Smooth muscle cell (in vitro differentiated cells): ENCODE measurements around the gene GIT2. TPM values are rescaled to one million over a fixed set of nuclear protein-coding genes. Genes with fewer than 3 reads are reported as not detected.

Experiments used
- DNase-seq: peaks from one replicate; lab custom pipeline; 2025; ENCODE audit not compliant: unreplicated experiment; lab: John Stamatoyannopoulos, UW
- H2AFZ ChIP-seq: fragments of 200-600 bp; sonication (generic); 2 replicates; pipeline ENCODE4 v1.6.0; 2016; ENCODE audit warnings: antibody characterized with exemption, low read depth, mild to moderate bottlenecking
- H3F3A ChIP-seq: fragments of 200-600 bp; sonication (generic); 2 replicates; pipeline ENCODE4 v1.6.0; 2017; ENCODE audit warnings: antibody characterized with exemption, low read depth
- H3K27ac ChIP-seq: fragments of 200-600 bp; sonication (generic); 2 replicates; pipeline ENCODE4 v1.5.1; 2016; ENCODE audit warnings: low read depth, mild to moderate bottlenecking
- H3K27me3 ChIP-seq: fragments of 200-600 bp; sonication (generic); 2 replicates; pipeline ENCODE4 v1.6.1; 2016; ENCODE audit warnings: low read depth, mild to moderate bottlenecking
- H3K36me3 ChIP-seq: fragments of 200-600 bp; sonication (generic); 2 replicates; pipeline ENCODE4 v1.5.1; 2016; ENCODE audit warnings: low read depth
- H3K4me1 ChIP-seq: fragments of 200-600 bp; sonication (generic); 2 replicates; pipeline ENCODE4 v1.5.1; 2016; ENCODE audit warnings: low read depth
- H3K4me2 ChIP-seq: fragments of 200-600 bp; sonication (generic); 2 replicates; pipeline ENCODE4 v1.6.0; 2016; ENCODE audit warnings: mild to moderate bottlenecking
- H3K4me3 ChIP-seq: fragments of 200-600 bp; sonication (generic); 2 replicates; pipeline ENCODE4 v1.5.1; 2016; ENCODE audit warnings: mild to moderate bottlenecking
- H3K79me2 ChIP-seq: fragments of 200-600 bp; sonication (generic); 2 replicates; pipeline ENCODE4 v1.6.0; 2016; ENCODE audit warnings: low read depth, mild to moderate bottlenecking
- H3K9ac ChIP-seq: fragments of 200-600 bp; sonication (generic); 2 replicates; pipeline ENCODE4 v1.6.0; 2016; ENCODE audit warnings: low read depth
- H3K9me3 ChIP-seq: fragments of 200-600 bp; sonication (generic); replicated peaks from 2 replicates; pipeline ENCODE4 v1.5.1; 2016; ENCODE audit warnings: low read depth
- H4K20me1 ChIP-seq: fragments of 200-600 bp; sonication (generic); 2 replicates; pipeline ENCODE4 v1.6.0; 2016; ENCODE audit warnings: low read depth
- WGBS: methylation state at CpG from one replicate; pipeline ENCODE4 v1.1.7; 2016; ENCODE audit warnings: low lambda C conversion rate; 5-methylcytosine and 5-hydroxymethylcytosine counted together
- polyA plus RNA-seq: library from polyadenylated mRNA; unstranded; fragments of >200 nt; fragmentation: Nextera tagmentation; extraction: Ambion mirVana; gene quantifications from 2 replicates; pipeline ENCODE4 v1.2.1, GENCODE V29; 2016
- total RNA-seq: library from RNA; depleted of rRNA; stranded (reverse); fragments of >200 nt; gene quantifications from 2 replicates; pipeline ENCODE4 v1.2.3, GENCODE V29; 2014
- TF ChIP-seq, protein P1 (sequence below): fragments of 200-600 bp; sonication (generic); IDR thresholded peaks from 2 replicates; pipeline ENCODE4 v1.5.1; 2017; ENCODE audit warnings: borderline replicate concordance, mild to moderate bottlenecking, antibody characterized with exemption; ENCODE audit not compliant: insufficient read depth, poor library complexity, severe bottlenecking

Gene GIT2
- total and polyA plus RNA-seq, 2 experiments from 2014 or later: 20.3 to 27.3 TPM

DNA sequence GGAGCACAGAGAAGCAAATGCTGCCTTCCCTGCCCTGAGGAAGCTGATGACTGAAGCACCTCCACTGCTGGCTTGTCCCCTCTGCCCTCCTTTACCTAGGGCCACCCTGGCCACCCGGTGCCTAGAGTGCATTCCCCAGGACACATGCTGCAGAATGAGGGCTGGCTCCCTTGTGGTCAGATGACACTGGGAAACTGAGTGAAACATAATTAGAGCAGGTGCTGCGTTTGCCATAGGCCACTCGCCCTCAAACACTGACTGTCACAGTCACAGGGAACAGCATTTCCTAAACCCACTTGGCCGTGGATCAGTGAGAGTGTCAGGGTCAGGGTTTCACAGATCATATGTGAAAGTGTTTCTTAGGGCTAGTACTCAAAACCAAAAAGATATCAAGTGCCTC, 80.1 kb downstream of the GIT2 start:
- H2AFZ ChIP-seq: no peak overlapping the region
- H3K4me2 ChIP-seq: no peak overlapping the region
- H3K79me2 ChIP-seq: no peaks in the 10 kb centered on the region
- H3K4me1 ChIP-seq: no peaks in the 10 kb centered on the region
- TF ChIP-seq, protein P1, sequence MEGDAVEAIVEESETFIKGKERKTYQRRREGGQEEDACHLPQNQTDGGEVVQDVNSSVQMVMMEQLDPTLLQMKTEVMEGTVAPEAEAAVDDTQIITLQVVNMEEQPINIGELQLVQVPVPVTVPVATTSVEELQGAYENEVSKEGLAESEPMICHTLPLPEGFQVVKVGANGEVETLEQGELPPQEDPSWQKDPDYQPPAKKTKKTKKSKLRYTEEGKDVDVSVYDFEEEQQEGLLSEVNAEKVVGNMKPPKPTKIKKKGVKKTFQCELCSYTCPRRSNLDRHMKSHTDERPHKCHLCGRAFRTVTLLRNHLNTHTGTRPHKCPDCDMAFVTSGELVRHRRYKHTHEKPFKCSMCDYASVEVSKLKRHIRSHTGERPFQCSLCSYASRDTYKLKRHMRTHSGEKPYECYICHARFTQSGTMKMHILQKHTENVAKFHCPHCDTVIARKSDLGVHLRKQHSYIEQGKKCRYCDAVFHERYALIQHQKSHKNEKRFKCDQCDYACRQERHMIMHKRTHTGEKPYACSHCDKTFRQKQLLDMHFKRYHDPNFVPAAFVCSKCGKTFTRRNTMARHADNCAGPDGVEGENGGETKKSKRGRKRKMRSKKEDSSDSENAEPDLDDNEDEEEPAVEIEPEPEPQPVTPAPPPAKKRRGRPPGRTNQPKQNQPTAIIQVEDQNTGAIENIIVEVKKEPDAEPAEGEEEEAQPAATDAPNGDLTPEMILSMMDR: no peak
- no peak for DNase-seq
- no peak overlapping the region for H3K27ac ChIP-seq
- no peaks in the 10 kb centered on the region for H4K20me1 ChIP-seq
- 93% methylated on average over 4 of the region's 4 CpGs for WGBS
- no peaks in the 10 kb centered on the region for H3K27me3 ChIP-seq
- no peaks in the 10 kb centered on the region for H3F3A ChIP-seq
- H3K9ac ChIP-seq: no peak overlapping the region
- no peaks in the 10 kb centered on the region for H3K9me3 ChIP-seq
- peaks cover 4% of the 10 kb centered on the region for H3K36me3 ChIP-seq
- H3K4me3 ChIP-seq: no peak overlapping the region

DNA sequence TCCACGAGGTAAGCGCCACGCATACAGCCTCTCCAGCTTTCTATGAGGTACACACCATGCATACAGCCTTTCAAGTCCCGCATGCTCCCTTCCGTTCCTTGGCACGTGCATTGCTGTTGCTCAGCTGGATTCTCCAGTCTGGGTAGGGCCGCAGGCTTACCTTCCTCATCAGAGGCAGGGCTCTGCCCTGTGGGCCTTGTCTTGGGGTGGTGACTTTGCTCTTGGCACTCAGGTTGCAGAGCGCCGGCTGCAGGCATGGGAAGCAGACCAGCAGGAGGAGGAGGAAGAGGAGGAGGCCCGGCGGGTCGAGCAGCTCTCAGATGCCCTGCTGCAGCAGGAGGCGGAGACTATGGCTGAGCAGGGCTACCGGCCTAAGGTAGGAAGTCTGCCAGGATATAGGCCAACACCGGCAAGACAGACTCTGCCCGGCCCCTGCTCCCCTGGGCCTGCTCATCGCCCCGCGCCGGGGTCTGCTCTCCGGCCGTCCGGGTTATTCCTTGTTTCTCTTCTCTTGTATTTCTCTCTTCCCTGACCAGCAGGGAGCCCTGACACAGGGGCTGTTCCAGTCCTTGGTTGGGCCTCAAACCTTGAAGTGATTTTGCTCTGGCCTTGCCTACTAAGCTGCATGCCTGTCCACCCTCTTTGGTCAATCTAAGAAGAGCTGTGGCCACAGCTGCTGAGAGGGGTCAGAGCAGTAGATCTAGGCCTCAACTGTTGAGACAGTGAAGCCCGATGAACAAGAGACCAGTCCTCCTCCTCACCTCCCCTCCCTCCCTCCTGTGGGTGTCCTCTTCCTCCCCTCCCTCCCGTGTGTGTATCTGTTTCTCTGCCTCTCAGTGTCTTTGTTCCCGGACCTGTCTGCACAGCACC, 80.8 kb downstream of the GIT2 start:
- no peak overlapping the region for H3K4me3 ChIP-seq
- WGBS: 93% methylated on average over 26 of the region's 26 CpGs
- H3K9ac ChIP-seq: no peak overlapping the region
- no peaks in the 10 kb centered on the region for H3K4me1 ChIP-seq
- H3K79me2 ChIP-seq: no peaks in the 10 kb centered on the region
- H4K20me1 ChIP-seq: no peaks in the 10 kb centered on the region
- H3K9me3 ChIP-seq: no peaks in the 10 kb centered on the region
- no peaks in the 10 kb centered on the region for H3F3A ChIP-seq
- no peak for DNase-seq
- H3K36me3 ChIP-seq: peaks cover 4% of the 10 kb centered on the region
- TF ChIP-seq, protein P1: no peak
- no peaks in the 10 kb centered on the region for H3K27me3 ChIP-seq
- no peak overlapping the region for H2AFZ ChIP-seq
- no peak overlapping the region for H3K27ac ChIP-seq
- no peak overlapping the region for H3K4me2 ChIP-seq

DNA sequence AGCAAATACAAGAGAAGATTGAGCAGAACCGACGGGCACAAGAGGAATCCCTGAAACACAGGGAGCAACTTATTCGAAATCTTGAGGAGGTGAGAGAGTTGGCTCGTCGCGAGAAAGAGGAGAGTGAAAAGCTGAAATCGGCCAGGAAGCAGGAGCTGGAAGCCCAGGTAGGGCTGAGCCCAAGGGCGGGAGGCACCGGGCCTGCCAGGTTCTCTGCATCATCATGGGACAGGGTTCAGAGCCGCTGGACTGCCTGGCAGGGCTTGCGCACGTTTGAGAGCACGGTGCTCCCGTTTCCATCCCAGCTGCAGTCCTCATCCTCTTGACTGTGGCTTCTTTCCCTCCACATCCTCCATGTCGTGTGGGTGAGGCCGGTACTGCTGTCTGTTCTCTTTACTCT, 81.7 kb downstream of the GIT2 start:
- TF ChIP-seq, protein P1: no peak
- H3K79me2 ChIP-seq: no peaks in the 10 kb centered on the region
- H3K4me3 ChIP-seq: no peak overlapping the region
- H3K27me3 ChIP-seq: no peaks in the 10 kb centered on the region
- no peaks in the 10 kb centered on the region for H3K9me3 ChIP-seq
- no peaks in the 10 kb centered on the region for H3K4me1 ChIP-seq
- WGBS: 95% methylated on average over 16 of the region's 16 CpGs
- H3K4me2 ChIP-seq: no peak overlapping the region
- H2AFZ ChIP-seq: no peak overlapping the region
- H3K9ac ChIP-seq: no peak overlapping the region
- H3K27ac ChIP-seq: no peak overlapping the region
- no peaks in the 10 kb centered on the region for H3F3A ChIP-seq
- no peak for DNase-seq
- no peaks in the 10 kb centered on the region for H4K20me1 ChIP-seq
- H3K36me3 ChIP-seq: peaks cover 4% of the 10 kb centered on the region
